K562 (cell line): Measurements from ENCODE around the gene ARID5B. TPM values are rescaled to one million over a fixed set of nuclear protein-coding genes. Genes with fewer than 3 reads are reported as not detected.

Source experiments
- ATAC-seq: fragments of 200-7000 bp; cut with Tn5 transposase; 3 replicates; pipeline ENCODE4 v1.9.1; 2020; ENCODE audit warnings: moderate library complexity
- BruUV-seq: library from RNA; stranded (reverse); fragments of 400-500 nt; replicated peaks from 2 replicates; lab custom pipeline; 2021; lab: Mats Ljungman, UMichigan
- CTCF ChIA-PET: fragments of 300-600 bp; formaldehyde crosslinking; extraction: SDS; loops from one replicate; lab custom pipeline; 2021; ENCODE audit warnings: low intra/inter-chr PET ratio; lab: Yijun Ruan, JAX
- POLR2A ChIA-PET: fragments of 300-600, 350-650 bp; sonication (Branson Sonifier 250); formaldehyde crosslinking; extraction: SDS; loops from one replicate; lab custom pipeline; 2021; ENCODE audit warnings: antibody characterized with exemption, inconsistent platforms; lab: Yijun Ruan, JAX
- DNase-seq, 4 experiments: peaks; one replicate each; pipeline versions ENCODE4 v3.0.0 to v3.0.0-alpha.2; 2011 to 2018; ENCODE audit warnings: low spot score in 3 of 4, mixed read lengths in 3 of 4; ENCODE audit errors: extremely low read depth in 1 of 4
- FAIRE-seq: peaks from 2 replicates; lab custom pipeline; 2011; peaks lifted over from hg19 to GRCh38; lab: Jason Lieb, UNC
- H2AFZ ChIP-seq: 2 replicates; pipeline ENCODE4 v1.6.0; 2011; ENCODE audit warnings: low read depth, low read length, control low read depth, inconsistent platforms
- H3K27ac ChIP-seq: fragments of 200-600 bp; 3 replicates; pipeline ENCODE4 v1.8.0; 2011; ENCODE audit warnings: low read depth, mild to moderate bottlenecking, control low read depth, inconsistent platforms, low read length, moderate library complexity, mixed read lengths; ENCODE audit errors: extremely low read depth
- H3K27me3 ChIP-seq, 2 experiments: fragments of 300-600 bp in 1 of 2; 2 replicates in 1 of 2; 3 replicates in 1 of 2; pipeline versions ENCODE4 v1.6.0 to v1.8.0; 2011; ENCODE audit warnings: inconsistent platforms in 2 of 2, low read length in 2 of 2, mild to moderate bottlenecking in 1 of 2, mixed read lengths in 1 of 2, moderate library complexity in 1 of 2; ENCODE audit not compliant: control insufficient read depth in 2 of 2, insufficient read depth in 2 of 2
- H3K36me3 ChIP-seq: fragments of 300-600 bp; 3 replicates; pipeline ENCODE4 v1.8.0; 2011; ENCODE audit warnings: mild to moderate bottlenecking, low read length, inconsistent platforms; ENCODE audit not compliant: control insufficient read depth, insufficient read depth
- H3K4me1 ChIP-seq, 2 experiments: fragments of 200-600 bp in 1 of 2; replicated peaks in 1 of 2; 2 replicates in 1 of 2; 3 replicates in 1 of 2; pipeline versions ENCODE4 v1.5.1 to v1.8.0; 2011; ENCODE audit warnings: inconsistent platforms in 2 of 2, low read length in 2 of 2, mild to moderate bottlenecking in 1 of 2, mixed read lengths in 1 of 2, moderate library complexity in 1 of 2; ENCODE audit not compliant: control insufficient read depth in 2 of 2, insufficient read depth in 2 of 2
- H3K4me2 ChIP-seq: 2 replicates; pipeline ENCODE4 v1.6.1; 2011; ENCODE audit warnings: low read length, control low read depth, inconsistent platforms, mixed read lengths; ENCODE audit not compliant: insufficient read depth
- H3K4me3 ChIP-seq: fragments of 200-600 bp; sonication (generic), shearing (Covaris generic); 2 replicates; pipeline ENCODE4 v1.5.1; 2016; ENCODE audit warnings: control low read depth, inconsistent platforms
- H3K79me2 ChIP-seq: fragments of 200-600 bp; 3 replicates; pipeline ENCODE4 v1.8.0; 2011; ENCODE audit warnings: low read length, inconsistent platforms; ENCODE audit not compliant: control insufficient read depth, insufficient read depth
- H3K9ac ChIP-seq, 2 experiments: 2 replicates each; pipeline versions ENCODE4 v1.6.0 to v1.6.1; 2011; ENCODE audit warnings: low read depth in 2 of 2, low read length in 2 of 2, control low read depth in 1 of 2, inconsistent platforms in 1 of 2, mild to moderate bottlenecking in 1 of 2, mixed read lengths in 1 of 2; ENCODE audit not compliant: insufficient read depth in 1 of 2
- H3K9me1 ChIP-seq: one replicate; pipeline ENCODE4 v1.6.0; 2011; ENCODE audit warnings: inconsistent platforms, mild to moderate bottlenecking, low read length, moderate library complexity; ENCODE audit not compliant: control insufficient read depth, insufficient read depth
- H3K9me3 ChIP-seq: replicated peaks from 2 replicates; pipeline ENCODE4 v1.5.1; 2011; ENCODE audit warnings: low read depth, low read length, inconsistent platforms; ENCODE audit not compliant: control insufficient read depth, insufficient read depth
- H4K20me1 ChIP-seq: replicated peaks from 2 replicates; pipeline ENCODE4 v1.6.1; 2011; ENCODE audit warnings: low read length, inconsistent platforms, mixed read lengths; ENCODE audit not compliant: control insufficient read depth, insufficient read depth
- FIP1L1 ChIP-seq: fragments of 200-400 bp; formaldehyde crosslinking; IDR thresholded peaks from 2 replicates; pipeline ENCODE4 v1.6.1; 2018; ENCODE audit warnings: mild to moderate bottlenecking, low read depth, low read length; ENCODE audit not compliant: poor library complexity, severe bottlenecking
- ZNF133 ChIP-seq: fragments of 250-450 bp; sonication (Bioruptor Pico); IDR thresholded peaks from 2 replicates; pipeline ENCODE4 v1.4.0; 2020; ENCODE audit warnings: mild to moderate bottlenecking
- WGBS: fragments of 100-300 bp; shearing (Covaris generic); methylation state at CpG from one replicate; pipeline ENCODE4 v1.1.6; 2016; ENCODE audit warnings: low coverage, mixed read lengths; ENCODE audit not compliant: insufficient coverage; ENCODE audit errors: missing lambda C conversion rate; 5-methylcytosine and 5-hydroxymethylcytosine counted together
- in situ Hi-C: fragments of 300-500 bp; cut with MboI; formaldehyde crosslinking; loops from 4 replicates; pipeline ENCODE4 v1.15.0; 2018; ENCODE audit warnings: inconsistent platforms, mixed read lengths
- intact Hi-C: fragments of 100-400 bp; cut with micrococcal nuclease; formaldehyde crosslinking; loops from 2 replicates; pipeline ENCODE4 v1.14.2; 2022
- polyA plus RNA-seq, 8 experiments: library from polyadenylated mRNA; depleted of rRNA in 4 of 8; stranded (reverse) in 5 of 8; unstranded in 3 of 8; fragments of >200 nt; fragmentation: Nextera tagmentation in 2 of 8; fragmentation: Illumina TruSeq in 1 of 8; extraction: Ambion mirVana in 2 of 8; extraction: Trizol in 1 of 8; gene quantifications; 2 replicates each; pipeline versions ENCODE4 v1.2.1 to v1.2.3, GENCODE V29; 2011 to 2014; ENCODE audit warnings: inconsistent platforms in 1 of 8, missing spikeins in 1 of 8
- total RNA-seq, 7 experiments: library from RNA; depleted of rRNA in 6 of 7; stranded (reverse); fragments of >200 nt in 6 of 7; fragmentation: Illumina TruSeq in 2 of 7; extraction: Trizol in 2 of 7; gene quantifications; 2 replicates each; pipeline versions ENCODE4 v1.2.1 to v1.2.3, GENCODE V29; 2011 to 2021; ENCODE audit warnings: low replicate concordance in 1 of 7
- TF ChIP-seq, protein P1 (sequence below), 2 experiments: IDR thresholded peaks in 1 of 2; conservative IDR thresholded peaks in 1 of 2; 2 replicates each; pipeline ENCODE4 v1.6.1; 2016; ENCODE audit warnings: low read depth in 2 of 2, mild to moderate bottlenecking in 1 of 2, missing compliant biosample characterization in 1 of 2, missing genetic modification characterization in 1 of 2, moderate library complexity in 1 of 2
- TF ChIP-seq, protein P2 (sequence below): fragments of 200-800 bp; sonication (Bioruptor generic); IDR thresholded peaks from 2 replicates; pipeline ENCODE4 v1.6.1; 2017; ENCODE audit warnings: missing genetic modification characterization, missing compliant biosample characterization
- TF ChIP-seq, protein P3 (sequence below), 2 experiments: fragments of 450-650 bp in 1 of 2; IDR thresholded peaks; 2 replicates each; pipeline ENCODE4 v1.6.1; 2011 to 2017; ENCODE audit warnings: low read depth in 2 of 2, antibody characterized with exemption in 1 of 2, borderline replicate concordance in 1 of 2, low read length in 1 of 2, mild to moderate bottlenecking in 1 of 2, mixed read lengths in 1 of 2; ENCODE audit not compliant: control insufficient read depth in 1 of 2

The ARID5B gene
- total and polyA plus RNA-seq, 9 of the 15 experiments (the other 6 are each of a cell fraction or from before 2014, with no cell fraction given) = 0.48 to 1.6 (median 0.80) TPM

DNA sequence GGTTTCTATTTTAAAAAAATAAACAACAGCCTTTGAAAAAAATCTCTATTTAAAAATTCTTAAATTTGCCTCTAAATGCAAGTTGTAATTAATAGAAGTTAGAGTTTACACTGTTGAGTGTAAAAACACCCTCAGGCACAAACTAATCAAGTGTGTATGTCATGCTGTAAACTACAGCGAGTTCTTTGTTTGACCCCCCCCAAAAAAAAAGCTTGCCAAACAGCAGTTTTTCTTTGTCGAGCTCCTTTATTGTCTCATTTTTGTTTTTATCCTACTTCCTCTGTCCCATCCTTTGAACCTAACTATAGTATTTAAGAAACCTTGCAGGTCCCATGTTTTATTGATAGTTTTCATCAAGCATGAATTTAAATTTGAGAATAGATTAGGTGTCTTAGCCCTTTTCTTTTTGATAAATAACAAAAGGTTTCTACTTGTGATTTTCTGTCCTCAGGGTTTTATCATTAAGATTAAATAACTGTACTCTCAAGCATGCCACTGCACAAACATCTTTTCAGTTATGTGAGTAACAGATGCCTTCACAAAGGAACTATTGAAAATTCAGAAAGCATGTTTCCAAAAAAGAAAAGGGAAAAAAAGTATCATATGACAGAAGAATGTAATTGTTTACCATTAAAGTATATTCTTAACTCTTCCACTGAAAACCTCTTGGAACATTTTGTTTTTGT lies 176.0 kb downstream of the ARID5B start:
- Histone ChIP-seq H3K9me3 (no peaks in the 10 kb centered on the region), H2AFZ (no peak overlapping the region), H3K4me3 (no peak overlapping the region), H4K20me1 (no peaks in the 10 kb centered on the region), H3K79me2 (no peaks in the 10 kb centered on the region), H3K27me3 (no peaks in the 10 kb centered on the region; a peak in 2 of 5 replicates), H3K9me1 (no peaks in the 10 kb centered on the region), H3K4me1 (no peaks in the 10 kb centered on the region), H3K9ac (no peak overlapping the region), H3K36me3 (no peaks in the 10 kb centered on the region), H3K27ac (no peak overlapping the region), H3K4me2 (no peak overlapping the region)
- WGBS = 5% methylated on average over 2 of the region's 2 CpGs
- POLR2A ChIA-PET = no interaction called here
- FAIRE-seq (no peak), DNase-seq (no peak), ATAC-seq (no peak)
- in situ Hi-C loops = no loop called here
- TF ChIP-seq, protein P1, sequence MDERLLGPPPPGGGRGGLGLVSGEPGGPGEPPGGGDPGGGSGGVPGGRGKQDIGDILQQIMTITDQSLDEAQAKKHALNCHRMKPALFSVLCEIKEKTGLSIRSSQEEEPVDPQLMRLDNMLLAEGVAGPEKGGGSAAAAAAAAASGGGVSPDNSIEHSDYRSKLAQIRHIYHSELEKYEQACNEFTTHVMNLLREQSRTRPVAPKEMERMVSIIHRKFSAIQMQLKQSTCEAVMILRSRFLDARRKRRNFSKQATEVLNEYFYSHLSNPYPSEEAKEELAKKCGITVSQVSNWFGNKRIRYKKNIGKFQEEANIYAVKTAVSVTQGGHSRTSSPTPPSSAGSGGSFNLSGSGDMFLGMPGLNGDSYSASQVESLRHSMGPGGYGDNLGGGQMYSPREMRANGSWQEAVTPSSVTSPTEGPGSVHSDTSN (CRISPR knock-in tag; IDR thresholded peaks at IDR 0.05; ENCODE audit: low read depth) = no peak
- TF ChIP-seq, protein P1 (tag; conservative IDR thresholded peaks at IDR 0.05; ENCODE audit: low read depth) = no peak
- TF ChIP-seq, protein P2, sequence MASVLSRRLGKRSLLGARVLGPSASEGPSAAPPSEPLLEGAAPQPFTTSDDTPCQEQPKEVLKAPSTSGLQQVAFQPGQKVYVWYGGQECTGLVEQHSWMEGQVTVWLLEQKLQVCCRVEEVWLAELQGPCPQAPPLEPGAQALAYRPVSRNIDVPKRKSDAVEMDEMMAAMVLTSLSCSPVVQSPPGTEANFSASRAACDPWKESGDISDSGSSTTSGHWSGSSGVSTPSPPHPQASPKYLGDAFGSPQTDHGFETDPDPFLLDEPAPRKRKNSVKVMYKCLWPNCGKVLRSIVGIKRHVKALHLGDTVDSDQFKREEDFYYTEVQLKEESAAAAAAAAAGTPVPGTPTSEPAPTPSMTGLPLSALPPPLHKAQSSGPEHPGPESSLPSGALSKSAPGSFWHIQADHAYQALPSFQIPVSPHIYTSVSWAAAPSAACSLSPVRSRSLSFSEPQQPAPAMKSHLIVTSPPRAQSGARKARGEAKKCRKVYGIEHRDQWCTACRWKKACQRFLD (CRISPR knock-in tag) = no peak
- TF ChIP-seq FIP1L1 (no peak), ZNF133 (CRISPR knock-in tag) (no peak)
- TF ChIP-seq, protein P3, sequence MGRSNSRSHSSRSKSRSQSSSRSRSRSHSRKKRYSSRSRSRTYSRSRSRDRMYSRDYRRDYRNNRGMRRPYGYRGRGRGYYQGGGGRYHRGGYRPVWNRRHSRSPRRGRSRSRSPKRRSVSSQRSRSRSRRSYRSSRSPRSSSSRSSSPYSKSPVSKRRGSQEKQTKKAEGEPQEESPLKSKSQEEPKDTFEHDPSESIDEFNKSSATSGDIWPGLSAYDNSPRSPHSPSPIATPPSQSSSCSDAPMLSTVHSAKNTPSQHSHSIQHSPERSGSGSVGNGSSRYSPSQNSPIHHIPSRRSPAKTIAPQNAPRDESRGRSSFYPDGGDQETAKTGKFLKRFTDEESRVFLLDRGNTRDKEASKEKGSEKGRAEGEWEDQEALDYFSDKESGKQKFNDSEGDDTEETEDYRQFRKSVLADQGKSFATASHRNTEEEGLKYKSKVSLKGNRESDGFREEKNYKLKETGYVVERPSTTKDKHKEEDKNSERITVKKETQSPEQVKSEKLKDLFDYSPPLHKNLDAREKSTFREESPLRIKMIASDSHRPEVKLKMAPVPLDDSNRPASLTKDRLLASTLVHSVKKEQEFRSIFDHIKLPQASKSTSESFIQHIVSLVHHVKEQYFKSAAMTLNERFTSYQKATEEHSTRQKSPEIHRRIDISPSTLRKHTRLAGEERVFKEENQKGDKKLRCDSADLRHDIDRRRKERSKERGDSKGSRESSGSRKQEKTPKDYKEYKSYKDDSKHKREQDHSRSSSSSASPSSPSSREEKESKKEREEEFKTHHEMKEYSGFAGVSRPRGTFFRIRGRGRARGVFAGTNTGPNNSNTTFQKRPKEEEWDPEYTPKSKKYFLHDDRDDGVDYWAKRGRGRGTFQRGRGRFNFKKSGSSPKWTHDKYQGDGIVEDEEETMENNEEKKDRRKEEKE (IDR thresholded peaks at IDR 0.05; ENCODE audit: borderline replicate concordance in 1 of 2, control insufficient read depth in 1 of 2, low read depth in 2 of 2, low read length in 1 of 2) = no peak
- CTCF ChIA-PET = no interaction called here
- BruUV-seq = no TSS peak
- intact Hi-C loops = no loop called here
